DLD1 (cell line): ENCODE data around the gene WFIKKN2.

Source experiments
- in situ Hi-C: cut with HindIII; loops from 2 replicates; pipeline ENCODE4 v1.10.0; 2017; ENCODE audit warnings: low sequenced_read_pairs

WFIKKN2 gene

DNA sequence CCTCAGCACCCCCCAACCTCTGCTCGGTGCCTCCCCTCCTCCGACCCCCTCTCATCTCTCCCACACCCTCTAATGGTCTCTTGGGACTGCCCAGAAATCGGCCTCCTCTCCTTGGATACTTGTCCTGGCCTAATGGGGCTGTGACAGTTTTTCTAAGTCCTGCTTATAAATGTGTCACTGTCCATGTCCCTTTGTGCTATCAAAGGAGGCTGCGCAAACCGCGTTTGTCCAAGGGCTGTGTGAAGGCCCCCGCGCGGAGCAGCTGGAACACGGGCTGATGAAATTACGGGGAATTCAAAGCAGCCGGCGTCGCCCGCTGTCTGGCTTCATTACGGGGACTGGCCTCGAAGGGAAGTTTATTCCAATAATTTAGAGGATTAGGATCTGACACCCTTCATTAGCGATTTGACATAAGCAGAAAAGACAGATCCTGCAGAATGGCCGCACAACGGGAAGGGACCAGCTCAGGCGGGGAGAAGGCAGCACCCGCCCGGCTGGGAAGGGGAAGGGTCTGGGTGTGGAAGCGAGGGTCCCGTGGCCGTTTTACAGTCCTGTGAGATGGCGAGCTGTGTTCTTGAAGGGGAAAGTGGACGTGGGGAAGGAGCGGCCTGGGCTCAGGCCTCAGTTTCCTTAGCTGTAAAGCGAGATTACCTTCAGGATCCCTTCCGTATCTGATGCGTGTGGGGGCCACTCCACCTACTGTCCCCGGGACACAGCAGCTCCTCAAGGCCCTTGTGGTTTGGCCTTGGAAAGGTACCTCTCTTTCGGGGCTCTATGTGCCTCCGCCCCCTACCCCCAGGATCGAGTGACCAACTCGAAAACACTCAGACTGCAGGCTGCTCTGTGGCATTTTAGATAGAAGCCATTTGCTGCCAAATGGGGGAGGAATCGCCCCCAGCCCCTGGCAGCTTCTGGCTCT lies 1.6 kb upstream of the WFIKKN2 start:
- in situ Hi-C loops, result no loop called here

DNA sequence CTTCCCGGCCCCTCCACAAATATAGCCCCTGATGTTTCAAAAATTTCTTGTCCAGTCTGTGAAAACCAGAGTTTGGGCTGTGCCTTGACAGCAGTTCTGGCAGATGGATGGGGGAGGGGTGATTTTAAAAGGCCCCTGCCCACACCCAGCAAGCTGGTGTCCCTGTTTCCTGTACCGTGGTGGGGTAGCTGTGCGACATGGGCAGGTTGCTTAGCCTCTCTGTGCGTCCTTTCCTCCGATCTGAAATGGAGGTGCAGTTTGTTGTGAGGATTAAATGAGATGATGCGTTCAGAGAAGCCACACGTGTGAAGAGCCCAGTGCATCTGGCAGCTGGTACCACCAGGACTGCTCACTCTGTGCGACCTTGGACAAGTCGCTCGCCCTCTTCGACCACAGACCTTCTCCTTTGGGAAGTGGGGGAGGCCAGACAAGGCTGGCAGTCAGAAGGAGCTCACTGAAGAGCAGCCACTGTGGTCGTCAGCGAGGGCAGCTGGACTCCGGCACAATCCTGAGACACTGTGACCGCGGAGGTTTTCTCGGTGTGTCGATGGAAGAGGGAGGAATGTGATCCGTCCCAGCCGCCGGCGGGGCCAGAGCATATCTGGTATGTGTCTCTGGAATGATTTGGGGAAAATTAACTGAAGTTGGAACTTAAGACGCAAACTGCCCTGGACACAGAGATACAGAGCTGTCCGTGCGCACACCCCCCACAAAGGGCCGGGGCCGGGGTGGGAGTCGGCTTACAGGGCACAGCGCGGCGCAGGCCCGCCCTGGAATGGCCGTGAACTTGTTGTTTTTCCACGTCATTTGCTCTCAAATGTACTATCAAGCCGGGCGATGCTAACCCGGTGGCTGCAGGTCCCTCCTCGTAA lies 721 bp upstream of the WFIKKN2 start:
- in situ Hi-C loops, result no loop called here

DNA sequence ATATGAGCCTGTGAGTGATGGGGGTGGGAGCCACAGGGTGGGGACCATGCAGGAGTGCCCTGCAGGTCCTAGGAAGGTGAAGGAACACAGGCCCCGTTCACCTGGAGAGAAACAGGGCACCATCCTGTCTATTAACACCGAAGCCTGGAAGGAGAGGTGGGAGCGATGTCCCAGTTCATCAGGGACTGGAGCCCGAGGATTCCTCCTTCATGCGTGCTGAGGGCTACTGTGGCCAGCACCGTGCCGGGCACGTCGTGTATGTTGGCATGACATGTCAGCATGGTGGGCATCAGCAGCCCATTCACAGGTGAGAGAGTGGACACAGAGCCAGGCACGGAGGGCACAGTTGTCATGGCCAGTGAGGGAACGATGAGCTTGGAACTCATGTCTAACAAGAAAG lies 1.4 kb downstream of the WFIKKN2 start:
- in situ Hi-C loops, result no loop called here

DNA sequence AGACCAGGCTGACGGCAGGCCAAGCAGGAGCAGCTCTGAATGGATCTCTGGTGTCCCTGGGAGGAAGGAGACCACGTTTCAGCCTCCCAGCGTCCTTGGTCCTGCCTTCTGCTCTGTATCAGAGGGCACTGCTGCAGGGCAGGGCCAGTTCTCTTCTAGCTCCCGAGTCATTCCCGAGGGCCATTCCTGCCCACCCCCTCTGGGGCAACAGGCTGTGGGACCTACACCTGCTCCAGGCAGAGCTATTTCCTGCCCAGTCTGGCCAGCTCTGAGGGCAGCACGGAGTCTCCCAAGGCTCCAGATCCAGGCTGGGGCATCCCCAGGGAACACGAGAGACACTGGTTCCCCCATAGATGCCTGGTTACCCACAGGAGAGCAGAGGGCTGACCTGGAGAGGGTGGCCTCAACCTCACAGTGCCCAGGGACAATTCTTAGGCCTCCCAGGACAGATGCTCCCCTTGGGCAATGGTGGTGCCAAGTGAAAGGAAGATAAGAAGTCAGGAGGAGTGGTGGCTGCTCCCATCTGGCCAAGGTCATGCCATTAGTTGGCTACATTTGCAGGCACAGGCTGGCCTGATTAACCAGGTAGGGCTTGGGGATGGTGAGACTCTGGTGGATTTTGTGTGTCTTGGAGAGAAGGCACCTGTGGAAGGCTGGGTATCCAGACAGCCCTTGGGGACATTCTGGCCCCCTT lies 2.0 kb downstream of the WFIKKN2 start:
- in situ Hi-C loops, result no loop called here

DNA sequence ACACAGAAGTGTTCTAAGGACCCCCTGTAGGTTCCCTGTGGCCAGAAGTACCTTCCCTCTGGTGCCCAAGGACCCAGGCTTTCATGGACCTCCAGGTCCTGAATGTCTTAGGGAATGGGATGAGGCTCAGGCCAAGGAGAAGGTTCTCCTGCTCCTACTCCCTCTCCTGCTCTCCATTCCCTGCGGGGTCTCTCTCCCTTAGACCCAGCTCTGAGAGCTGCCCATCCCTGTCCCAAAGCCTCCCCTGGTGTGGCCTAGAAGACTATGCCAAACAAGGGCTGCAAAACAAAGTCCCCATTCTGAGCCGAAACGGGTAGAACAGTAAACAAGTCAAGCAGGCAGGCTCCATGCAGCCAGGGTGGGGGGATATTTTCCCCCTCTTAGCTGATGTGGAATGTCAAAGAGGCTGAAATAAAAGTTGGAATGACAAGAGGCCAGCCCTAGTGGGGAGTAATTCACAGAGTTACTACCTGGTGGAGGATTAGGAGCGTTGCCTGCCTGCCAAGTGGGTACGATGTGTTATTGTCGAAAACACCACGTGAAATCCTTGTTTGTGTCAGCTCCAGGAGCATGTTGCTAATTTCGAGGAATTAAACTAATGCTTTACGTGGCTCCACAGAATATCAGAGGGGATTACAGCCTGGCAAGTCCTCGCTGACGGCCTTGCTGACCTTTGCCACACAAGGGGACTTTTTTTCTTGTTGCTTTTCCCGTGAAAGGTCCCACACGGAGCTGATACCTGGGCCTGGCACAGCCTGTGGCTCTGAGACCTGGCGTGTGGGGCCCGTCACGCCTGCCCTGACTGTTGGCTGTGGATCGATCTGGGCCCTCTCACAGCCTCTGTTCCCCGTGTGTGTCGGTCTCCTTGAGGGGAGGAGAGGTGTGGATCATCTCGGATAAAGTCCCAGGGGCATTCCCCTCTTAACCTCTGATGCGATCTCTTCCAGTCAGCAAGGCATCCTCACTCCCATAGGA lies 2.9 kb downstream of the WFIKKN2 start:
- in situ Hi-C loops, result no loop called here

DNA sequence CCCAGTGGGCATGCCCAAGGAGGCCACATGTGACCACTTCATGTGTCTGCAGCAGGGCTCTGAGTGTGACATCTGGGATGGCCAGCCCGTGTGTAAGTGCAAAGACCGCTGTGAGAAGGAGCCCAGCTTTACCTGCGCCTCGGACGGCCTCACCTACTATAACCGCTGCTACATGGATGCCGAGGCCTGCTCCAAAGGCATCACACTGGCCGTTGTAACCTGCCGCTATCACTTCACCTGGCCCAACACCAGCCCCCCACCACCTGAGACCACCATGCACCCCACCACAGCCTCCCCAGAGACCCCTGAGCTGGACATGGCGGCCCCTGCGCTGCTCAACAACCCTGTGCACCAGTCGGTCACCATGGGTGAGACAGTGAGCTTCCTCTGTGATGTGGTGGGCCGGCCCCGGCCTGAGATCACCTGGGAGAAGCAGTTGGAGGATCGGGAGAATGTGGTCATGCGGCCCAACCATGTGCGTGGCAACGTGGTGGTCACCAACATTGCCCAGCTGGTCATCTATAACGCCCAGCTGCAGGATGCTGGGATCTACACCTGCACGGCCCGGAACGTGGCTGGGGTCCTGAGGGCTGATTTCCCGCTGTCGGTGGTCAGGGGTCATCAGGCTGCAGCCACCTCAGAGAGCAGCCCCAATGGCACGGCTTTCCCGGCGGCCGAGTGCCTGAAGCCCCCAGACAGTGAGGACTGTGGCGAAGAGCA lies 4.4 kb downstream of the WFIKKN2 start:
- in situ Hi-C loops, result no loop called here

DNA sequence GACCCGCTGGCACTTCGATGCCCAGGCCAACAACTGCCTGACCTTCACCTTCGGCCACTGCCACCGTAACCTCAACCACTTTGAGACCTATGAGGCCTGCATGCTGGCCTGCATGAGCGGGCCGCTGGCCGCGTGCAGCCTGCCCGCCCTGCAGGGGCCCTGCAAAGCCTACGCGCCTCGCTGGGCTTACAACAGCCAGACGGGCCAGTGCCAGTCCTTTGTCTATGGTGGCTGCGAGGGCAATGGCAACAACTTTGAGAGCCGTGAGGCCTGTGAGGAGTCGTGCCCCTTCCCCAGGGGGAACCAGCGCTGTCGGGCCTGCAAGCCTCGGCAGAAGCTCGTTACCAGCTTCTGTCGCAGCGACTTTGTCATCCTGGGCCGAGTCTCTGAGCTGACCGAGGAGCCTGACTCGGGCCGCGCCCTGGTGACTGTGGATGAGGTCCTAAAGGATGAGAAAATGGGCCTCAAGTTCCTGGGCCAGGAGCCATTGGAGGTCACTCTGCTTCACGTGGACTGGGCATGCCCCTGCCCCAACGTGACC lies 5.0 kb downstream of the WFIKKN2 start:
- in situ Hi-C loops, result no loop called here

DNA sequence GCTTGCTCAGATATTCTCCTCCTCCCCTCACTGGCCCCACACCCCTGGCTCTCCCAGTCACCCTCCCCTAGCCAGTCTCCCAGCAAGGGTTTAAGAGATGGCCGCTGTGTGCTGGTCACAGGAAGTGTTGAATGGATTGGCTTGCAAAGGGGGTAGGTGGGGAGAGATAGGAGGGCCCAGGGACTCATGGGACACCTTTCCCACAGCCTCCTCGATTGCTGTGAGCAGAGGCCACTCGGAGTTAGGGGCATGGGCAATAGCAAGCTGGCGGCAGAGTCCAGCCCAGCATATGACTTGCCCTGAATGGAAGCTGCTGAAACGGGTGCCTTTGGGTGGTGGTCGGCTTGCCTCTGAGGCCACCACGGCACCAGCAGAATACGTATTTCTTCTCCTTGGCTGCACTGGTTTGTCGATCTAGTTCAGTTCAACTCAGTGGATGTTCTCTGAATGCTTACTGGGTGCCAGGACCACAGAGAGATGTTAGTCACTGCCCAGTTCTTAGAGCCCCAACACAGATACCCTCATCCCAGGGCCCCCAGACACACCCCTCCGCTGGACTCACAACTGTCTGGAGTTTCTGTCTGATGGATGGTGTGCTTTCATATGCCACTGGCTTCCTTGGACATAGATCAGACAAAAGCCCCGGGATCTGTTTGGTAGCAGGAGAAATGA lies 6.0 kb downstream of the WFIKKN2 start:
- in situ Hi-C loops, result no loop called here

DNA sequence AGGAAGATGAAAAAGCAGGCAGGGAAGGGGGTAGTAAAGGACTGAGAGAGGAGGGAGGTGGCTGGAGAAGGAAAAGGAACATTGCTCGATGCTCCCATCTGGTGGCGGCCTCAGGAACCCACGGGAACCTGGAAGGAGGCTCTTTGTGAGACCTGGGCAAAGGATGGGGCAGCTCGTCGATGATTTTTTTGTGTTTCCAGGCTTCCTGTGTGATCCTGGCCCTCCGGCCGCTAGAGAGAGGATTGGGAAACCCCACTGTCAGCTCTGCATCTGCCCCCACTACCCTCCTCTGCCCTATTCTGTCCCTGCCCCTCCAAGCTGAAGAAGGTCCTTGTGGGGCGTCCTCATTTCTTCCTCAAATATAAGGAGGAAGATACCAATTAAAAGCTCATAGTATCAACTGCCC lies 6.6 kb downstream of the WFIKKN2 start:
- in situ Hi-C loops, result no loop called here

DNA sequence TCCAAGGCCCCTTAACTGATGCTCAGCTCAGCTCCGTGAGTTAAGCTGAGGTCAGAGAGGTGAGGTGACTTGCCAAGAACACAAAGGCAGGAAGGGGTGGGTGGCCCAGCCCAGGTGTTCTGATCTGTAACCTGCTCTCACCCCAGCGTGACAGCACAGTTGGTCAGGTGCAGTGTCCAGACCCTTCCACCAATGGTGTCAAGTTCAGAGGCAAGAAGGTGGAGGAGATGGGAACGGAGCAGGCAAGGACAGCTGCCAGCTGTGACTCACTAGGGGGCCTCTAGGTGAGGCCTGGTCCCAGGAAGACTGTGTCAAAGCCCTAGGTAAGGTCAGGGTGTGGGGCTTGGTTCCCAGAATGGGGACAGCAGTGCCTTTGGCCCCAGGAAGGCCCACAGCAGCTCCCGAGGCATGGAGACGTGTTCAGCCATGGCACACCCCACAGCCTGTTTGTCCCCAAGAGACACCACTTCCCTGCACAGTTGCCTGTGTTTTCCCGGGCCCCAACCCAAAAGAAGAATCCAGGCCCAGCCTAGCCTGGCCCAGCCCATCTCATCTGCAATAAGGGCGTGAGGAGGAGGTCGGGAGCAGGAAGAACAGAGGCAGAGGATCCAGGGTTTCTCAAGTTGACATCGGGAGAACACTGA lies 7.2 kb downstream of the WFIKKN2 start:
- in situ Hi-C loops, result no loop called here

DNA sequence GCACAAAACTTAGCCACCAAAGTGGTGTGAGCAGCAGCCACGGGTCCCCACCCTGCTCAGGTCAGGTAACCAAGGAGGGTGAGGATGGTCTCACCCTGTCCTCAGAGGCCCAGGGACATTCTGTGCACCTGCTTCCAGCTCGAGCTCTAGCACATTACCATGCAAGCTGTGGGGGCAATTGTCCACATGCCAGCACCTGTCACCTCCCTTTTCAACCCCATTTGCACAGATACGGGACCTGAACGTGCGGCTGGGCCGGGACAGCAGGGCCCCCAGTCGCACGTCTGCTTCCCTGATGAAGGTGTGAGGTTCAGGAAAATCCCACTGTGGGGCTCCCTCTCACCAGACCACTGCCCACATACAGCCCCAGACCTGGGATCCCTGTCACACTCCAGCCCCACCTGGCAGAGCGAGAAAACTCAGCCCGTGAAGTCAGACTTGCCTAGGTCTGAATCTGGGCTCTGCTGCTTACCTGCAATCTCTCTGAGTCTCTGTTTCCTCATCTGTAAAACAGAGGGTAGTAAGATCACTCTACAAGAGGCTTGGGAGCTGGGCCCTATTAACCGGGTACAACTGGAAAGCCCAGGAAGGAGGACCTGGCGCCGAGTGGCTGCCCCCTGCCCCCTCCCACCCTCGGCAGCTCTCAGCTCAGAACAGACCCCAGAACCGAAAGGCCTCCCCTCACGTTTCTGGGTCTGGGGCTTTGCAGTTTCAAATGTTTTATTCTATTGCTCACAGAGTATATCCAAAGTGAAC lies 7.9 kb downstream of the WFIKKN2 start:
- in situ Hi-C loops, result no loop called here

DNA sequence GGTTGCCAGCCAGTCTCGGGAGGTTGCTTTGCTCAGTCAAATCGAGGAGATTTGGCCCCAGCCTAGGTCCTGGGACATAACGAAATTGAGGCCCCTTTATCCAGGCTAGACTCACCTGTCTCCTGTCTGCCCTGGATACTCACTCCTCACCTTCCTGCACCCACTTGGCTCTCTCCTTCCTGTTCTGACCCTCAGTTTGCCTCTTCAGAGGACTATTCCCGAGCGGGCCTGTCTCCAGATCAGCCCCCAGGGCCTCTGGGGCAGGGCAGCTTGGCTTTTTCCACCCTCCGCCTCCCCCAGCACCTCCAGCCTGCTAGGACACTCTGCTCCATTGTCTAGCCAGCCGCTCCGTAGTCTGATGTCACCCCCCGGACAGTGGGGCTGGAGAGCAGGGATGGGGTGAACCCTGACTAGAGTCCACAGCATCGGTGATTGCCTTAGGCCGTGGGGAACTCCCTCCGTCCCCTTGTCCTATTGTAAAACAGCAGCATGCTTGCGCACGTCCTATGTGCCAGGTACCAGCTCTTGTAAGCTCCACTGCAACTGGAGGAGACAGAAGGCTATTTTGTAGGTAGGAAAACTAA lies 8.8 kb downstream of the WFIKKN2 start:
- in situ Hi-C loops, result no loop called here

DNA sequence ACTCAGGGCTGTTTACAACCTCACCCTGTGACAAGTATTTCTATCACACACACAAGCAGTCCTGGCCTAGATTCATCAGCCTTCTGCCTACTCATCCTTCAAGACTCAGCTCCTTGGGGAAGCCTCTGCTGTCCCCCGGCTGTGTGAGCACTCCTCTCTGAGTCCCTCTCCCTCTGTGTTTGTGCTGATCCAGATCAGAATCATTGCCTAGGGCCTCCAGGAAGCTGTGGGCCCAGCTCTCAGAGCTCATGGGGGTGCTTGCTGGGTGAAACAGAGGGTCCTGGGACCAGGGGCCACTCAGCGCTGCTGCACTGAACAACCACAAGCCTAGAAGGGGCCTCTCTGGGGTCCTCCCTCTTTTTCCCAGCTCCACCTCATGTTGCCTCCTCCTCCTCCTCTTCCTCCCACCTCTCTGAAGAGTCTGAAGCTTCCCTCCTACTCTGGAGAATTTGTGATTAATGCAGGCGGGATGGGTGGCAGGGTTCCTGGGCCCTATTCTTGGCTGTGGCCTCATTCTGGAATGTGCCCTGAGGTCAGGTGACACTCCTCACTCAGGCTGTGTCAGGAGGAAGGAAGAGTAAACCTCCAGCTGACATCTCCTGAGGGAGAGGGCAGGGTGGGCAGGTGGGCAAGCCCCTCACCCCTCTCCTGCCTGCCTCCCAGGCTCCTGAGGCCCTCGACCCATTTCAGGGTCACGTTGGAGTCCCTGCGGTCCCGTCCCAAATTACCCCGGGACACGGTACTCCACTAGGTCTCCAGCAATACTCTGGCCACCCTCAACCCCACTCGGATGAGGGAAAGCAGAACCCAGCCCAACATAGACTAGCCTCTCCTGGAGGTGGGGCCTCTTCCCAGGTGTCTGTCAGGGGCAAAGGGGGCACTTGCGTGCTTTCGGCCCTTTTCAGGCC lies 10.1 kb downstream of the WFIKKN2 start:
- in situ Hi-C loops, result loop anchor here (5.0 kb wide), 1 partner anchor 102 kb away; no protein-coding TSS in a partner anchor

DNA sequence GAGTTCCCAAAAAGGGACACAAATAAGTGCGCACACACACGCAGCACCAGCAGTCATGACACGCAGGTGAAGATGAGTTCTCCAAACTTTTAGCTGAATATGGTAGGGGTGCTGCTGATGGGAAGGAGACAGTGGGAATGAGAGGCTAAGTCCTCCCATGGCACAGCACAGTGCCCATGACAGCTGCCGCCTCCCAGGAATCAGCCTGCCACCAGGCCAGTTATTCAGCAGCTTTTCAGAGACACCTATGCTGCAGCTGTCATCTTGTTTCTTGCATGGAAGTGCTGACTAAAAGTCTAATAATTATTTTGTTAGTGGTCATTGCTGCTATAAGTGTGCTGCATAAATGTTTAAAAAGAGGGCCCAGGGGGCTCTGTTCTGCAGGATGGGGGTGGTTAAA lies 12.2 kb downstream of the WFIKKN2 start:
- in situ Hi-C loops, result loop anchor here (5.0 kb wide), 1 partner anchor 100 kb away; no protein-coding TSS in a partner anchor

DNA sequence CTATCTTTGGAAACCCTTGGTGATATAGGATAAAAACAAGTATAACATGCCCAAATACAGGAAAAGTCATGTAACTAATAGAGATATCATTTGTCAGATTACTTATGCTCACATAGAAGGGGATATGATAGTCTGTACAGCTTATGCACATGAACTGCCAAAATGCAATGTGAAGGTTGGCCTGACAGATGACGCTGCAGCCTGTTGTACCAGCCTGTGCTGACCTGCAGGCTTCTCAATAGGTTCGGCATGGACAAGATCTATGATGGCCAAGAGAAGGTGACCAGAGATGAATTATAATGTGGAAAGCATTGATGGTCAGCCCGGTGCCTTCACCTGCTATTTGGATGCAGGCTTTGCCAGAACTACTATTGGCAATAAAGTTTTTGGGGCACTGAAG lies 12.7 kb downstream of the WFIKKN2 start:
- in situ Hi-C loops, result loop anchor here (5.0 kb wide), 1 partner anchor 99 kb away; no protein-coding TSS in a partner anchor

DNA sequence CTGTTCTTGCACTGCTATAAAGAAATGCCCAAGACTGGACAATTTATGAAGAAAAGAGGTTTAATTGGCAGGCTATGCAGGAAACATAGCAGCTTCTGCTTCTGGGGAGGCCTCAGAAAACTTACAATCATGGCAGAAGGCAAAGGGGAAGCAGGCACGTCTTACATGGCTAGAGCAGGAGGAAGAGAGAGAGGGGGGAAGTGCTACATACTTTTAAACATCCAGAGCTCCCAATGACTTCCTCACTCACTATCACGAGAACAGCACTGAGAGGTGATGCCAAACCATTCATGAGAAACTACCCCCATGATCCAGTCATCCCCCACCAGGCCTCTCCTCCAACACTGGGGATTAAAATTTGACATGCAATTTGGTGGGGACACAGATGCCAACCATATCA lies 13.3 kb downstream of the WFIKKN2 start:
- in situ Hi-C loops, result loop anchor here (5.0 kb wide), 1 partner anchor 99 kb away; no protein-coding TSS in a partner anchor
